Measurements from ENCODE around the gene GLIPR1L2. TPM values are rescaled to one million over a fixed set of nuclear protein-coding genes. Genes with fewer than 3 reads are reported as not detected.

Gene GLIPR1L2
- total RNA-seq, 1 experiment from 2014 or later, result 0.44 TPM

- Histone ChIP-seq H3K27me3 (ENCODE audit: insufficient read depth, low read length) (no peaks in the 10 kb centered on the region), H2AFZ (ENCODE audit: low read depth, low read length, poor library complexity, severe bottlenecking) (no peak overlapping the region), H3K9ac (ENCODE audit: low read length) (no peak overlapping the region), H3K9me2 (ENCODE audit: insufficient read depth) (no peaks in the 10 kb centered on the region), H3K4me2 (ENCODE audit: low read length) (no peak overlapping the region), H3K9me3 (ENCODE audit: control insufficient read depth in 1 of 2, insufficient read depth in 1 of 2, low read depth in 1 of 2, low read length in 2 of 2) (no peaks in the 10 kb centered on the region), H3K27ac (ENCODE audit: low read depth, low read length) (no peak overlapping the region), H3K4me3 (replicated peaks in 1 of 2; ENCODE audit: low read depth in 1 of 2, low read length in 2 of 2) (no peak overlapping the region), H3K36me3 (ENCODE audit: control insufficient read depth in 1 of 2, insufficient read depth in 2 of 2, low read length in 2 of 2) (no peaks in the 10 kb centered on the region), H4K20me1 (ENCODE audit: insufficient read depth) (no peaks in the 10 kb centered on the region), H3K4me1 (ENCODE audit: control insufficient read depth in 1 of 2, insufficient read depth in 2 of 2, low read length in 2 of 2) (peaks cover 2 to 14% of the 10 kb centered on the region in 2 experiments; a peak in 3 of 4 replicates), H3K79me2 (ENCODE audit: insufficient read depth, low read length) (no peaks in the 10 kb centered on the region)
- intact Hi-C loops (cut with micrococcal nuclease), result no loop called here
- TF ChIP-seq JUND (IDR thresholded peaks at IDR 0.05), result no peak
- no peak for TF ChIP-seq RAD21 (IDR thresholded peaks at IDR 0.05; ENCODE audit: low read depth)
- no peak for TF ChIP-seq ATF3 (IDR thresholded peaks at IDR 0.05)
- TF ChIP-seq ZBTB33 (IDR thresholded peaks at IDR 0.05; ENCODE audit: extremely low read depth, insufficient replicate concordance, low read length), result no peak
- no peak for TF ChIP-seq SIN3A (IDR thresholded peaks at IDR 0.05; ENCODE audit: low read depth)
- no peak for TF ChIP-seq SRF (IDR thresholded peaks at IDR 0.05; ENCODE audit: low read depth)
- no peak for TF ChIP-seq CEBPB (IDR thresholded peaks at IDR 0.05; ENCODE audit: low read depth)
- ChIA-PET RAD21 (ENCODE audit: low non-redundant PET in 1 of 2, low total read pairs in 2 of 2, uncharacterized antibody in 2 of 2, unreplicated experiment in 2 of 2) (no interaction called here), POLR2A (no interaction called here), CTCF (no interaction called here)
- DNase-seq (ENCODE audit: low read depth, low spot score), result no peak
- no TSS peak for BruUV-seq (replicated peaks)
- ATAC-seq, result no peak
Measured at GRCh38 chr12:75476071-75476470, 85.2 kb downstream of the GLIPR1L2 start.

GRCh38 chr12:75477137-75477536 is 86.2 kb downstream of the GLIPR1L2 start:
- ChIA-PET CTCF (no interaction called here), RAD21 (ENCODE audit: low non-redundant PET in 1 of 2, low total read pairs in 2 of 2, uncharacterized antibody in 2 of 2, unreplicated experiment in 2 of 2) (no interaction called here), POLR2A (no interaction called here)
- no TSS peak for BruUV-seq (replicated peaks)
- Histone ChIP-seq H3K27ac (ENCODE audit: low read depth, low read length) (no peak overlapping the region), H3K4me1 (ENCODE audit: control insufficient read depth in 1 of 2, insufficient read depth in 2 of 2, low read length in 2 of 2) (peaks cover 2 to 16% of the 10 kb centered on the region in 2 experiments; a peak in 3 of 4 replicates), H3K9me3 (ENCODE audit: control insufficient read depth in 1 of 2, insufficient read depth in 1 of 2, low read depth in 1 of 2, low read length in 2 of 2) (no peaks in the 10 kb centered on the region), H3K27me3 (ENCODE audit: insufficient read depth, low read length) (no peaks in the 10 kb centered on the region), H4K20me1 (ENCODE audit: insufficient read depth) (no peaks in the 10 kb centered on the region), H3K4me2 (ENCODE audit: low read length) (no peak overlapping the region), H3K9me2 (ENCODE audit: insufficient read depth) (no peaks in the 10 kb centered on the region), H3K36me3 (ENCODE audit: control insufficient read depth in 1 of 2, insufficient read depth in 2 of 2, low read length in 2 of 2) (no peaks in the 10 kb centered on the region), H3K9ac (ENCODE audit: low read length) (no peak overlapping the region), H3K4me3 (replicated peaks in 1 of 2; ENCODE audit: low read depth in 1 of 2, low read length in 2 of 2) (no peak overlapping the region), H3K79me2 (ENCODE audit: insufficient read depth, low read length) (no peaks in the 10 kb centered on the region), H2AFZ (ENCODE audit: low read depth, low read length, poor library complexity, severe bottlenecking) (no peak overlapping the region)
- no peak for DNase-seq (ENCODE audit: low read depth, low spot score)
- no peak for ATAC-seq
- intact Hi-C loops (cut with micrococcal nuclease), result no loop called here
- no peak for TF ChIP-seq POLR2AphosphoS5 (IDR thresholded peaks at IDR 0.05; ENCODE audit: low read depth, low read length)
- TF ChIP-seq SRF (IDR thresholded peaks at IDR 0.05; ENCODE audit: low read depth), result no peak
- no peak for TF ChIP-seq RAD21 (IDR thresholded peaks at IDR 0.05; ENCODE audit: low read depth)
- no peak for TF ChIP-seq EGR1 (IDR thresholded peaks at IDR 0.05; ENCODE audit: low read depth)
- TF ChIP-seq POLR2A (IDR thresholded peaks at IDR 0.05; ENCODE audit: borderline replicate concordance, extremely low read depth, insufficient read depth, insufficient read length), result no peak
- no peak for TF ChIP-seq REST (IDR thresholded peaks at IDR 0.05; ENCODE audit: low read depth)
- no peak for TF ChIP-seq EZH2phosphoT487 (IDR thresholded peaks at IDR 0.05; ENCODE audit: borderline replicate concordance)
- no peak for TF ChIP-seq YY1 (IDR thresholded peaks at IDR 0.05; ENCODE audit: extremely low read depth, insufficient replicate concordance, low read depth, low read length)
- TF ChIP-seq EZH2 (IDR thresholded peaks at IDR 0.05), result no peak
